Measurements from ENCODE around the gene SLC6A6. TPM values are rescaled to one million over a fixed set of nuclear protein-coding genes. Genes with fewer than 3 reads are reported as not detected.

SLC6A6 gene
- total RNA-seq, 2 donors from 2014 or later, result 81.5 to 85.9 TPM

- TF ChIP-seq CTCF (IDR thresholded peaks at IDR 0.05), result no peak
Measured at GRCh38 chr3:14373753-14374376, 28.5 kb upstream of the SLC6A6 start.

GRCh38 chr3:14374444-14374883 lies 27.9 kb upstream of the SLC6A6 start:
- Histone ChIP-seq H3K27ac (peak overlapping the region; percentile 73 to 84), H3K9me3 (no peaks in the 10 kb centered on the region), H3K36me3 (no peaks in the 10 kb centered on the region), H3K4me1 (peaks cover 0 to 68% of the 10 kb centered on the region in 2 donors), H3K4me3 (no peak overlapping the region), H3K27me3 (no peaks in the 10 kb centered on the region)
- peak; percentile 61 for DNase-seq (ENCODE audit: low spot score)
- no peak for TF ChIP-seq CTCF (IDR thresholded peaks at IDR 0.05)

More at GRCh38 chr3:14373753-14374376, 28.5 kb upstream of the SLC6A6 start:
- H3K36me3 ChIP-seq, result no peaks in the 10 kb centered on the region
- peaks cover 0 to 71% of the 10 kb centered on the region in 2 donors for H3K4me1 ChIP-seq
- H3K4me3 ChIP-seq, result no peak overlapping the region
- H3K9me3 ChIP-seq, result no peaks in the 10 kb centered on the region
- DNase-seq (ENCODE audit: low spot score), result no peak
- H3K27me3 ChIP-seq, result no peaks in the 10 kb centered on the region
- peak overlapping the region; percentile 73 to 84 for H3K27ac ChIP-seq

GRCh38 chr3:14375192-14375591 lies 27.2 kb upstream of the SLC6A6 start:
- Histone ChIP-seq H3K27ac (peak overlapping the region; percentile 73 to 84), H3K36me3 (no peaks in the 10 kb centered on the region)

GRCh38 chr3:14376348-14377043 lies 25.9 kb upstream of the SLC6A6 start:
- Histone ChIP-seq H3K27ac (peak overlapping the region; percentile 6 to 35), H3K4me3 (no peak overlapping the region), H3K9me3 (no peaks in the 10 kb centered on the region), H3K36me3 (no peaks in the 10 kb centered on the region), H3K4me1 (peaks cover 0 to 48% of the 10 kb centered on the region in 2 donors), H3K27me3 (no peaks in the 10 kb centered on the region)
- no peak for DNase-seq (ENCODE audit: low spot score)
- TF ChIP-seq CTCF (IDR thresholded peaks at IDR 0.05), result no peak

More at GRCh38 chr3:14375192-14375591, 27.2 kb upstream of the SLC6A6 start:
- peaks cover 0 to 61% of the 10 kb centered on the region in 2 donors for H3K4me1 ChIP-seq
- no peaks in the 10 kb centered on the region for H3K9me3 ChIP-seq
- no peaks in the 10 kb centered on the region for H3K27me3 ChIP-seq
- TF ChIP-seq CTCF (IDR thresholded peaks at IDR 0.05), result peak in 1 of 2 donors; percentile 23
- H3K4me3 ChIP-seq, result no peak overlapping the region
- DNase-seq (ENCODE audit: low spot score), result no peak

GRCh38 chr3:14377044-14377837 lies 25.2 kb upstream of the SLC6A6 start:
- Histone ChIP-seq H3K9me3 (no peaks in the 10 kb centered on the region), H3K4me3 (no peak overlapping the region), H3K36me3 (no peaks in the 10 kb centered on the region), H3K27ac (peak overlapping the region; percentile 6 to 35), H3K4me1 (peaks cover 0 to 40% of the 10 kb centered on the region in 2 donors), H3K27me3 (no peaks in the 10 kb centered on the region)
- TF ChIP-seq CTCF (IDR thresholded peaks at IDR 0.05), result no peak
- DNase-seq (ENCODE audit: low spot score), result no peak

All from right atrium auricular region (tissue), 2 donors.